WERI-Rb-1 (cell line): ENCODE results near the gene RALGAPA2.

ENCODE experiments used
- DNase-seq: peaks from one replicate; pipeline ENCODE4 v3.0.0-alpha.2; 2020
- H3K27ac ChIP-seq: fragments of 250-450 bp; sonication (Bioruptor Pico); 2 replicates; pipeline ENCODE4 v1.5.1; 2020; ENCODE audit warnings: mild to moderate bottlenecking, moderate library complexity
- H3K27me3 ChIP-seq: fragments of 250-450 bp; sonication (Bioruptor Pico); 2 replicates; pipeline ENCODE4 v1.5.1; 2021; ENCODE audit warnings: mild to moderate bottlenecking, low read depth, moderate library complexity; ENCODE audit not compliant: insufficient read depth, severe bottlenecking
- H3K36me3 ChIP-seq: fragments of 250-450 bp; sonication (Bioruptor Pico); 2 replicates; pipeline ENCODE4 v1.5.1; 2020; ENCODE audit warnings: mild to moderate bottlenecking, moderate library complexity
- H3K4me3 ChIP-seq: 2 replicates; pipeline ENCODE4 v1.5.1; 2011; ENCODE audit warnings: low read depth, mild to moderate bottlenecking, control low read depth, low read length
- H3K9me3 ChIP-seq: fragments of 250-450 bp; sonication (Bioruptor Pico); 2 replicates; pipeline ENCODE4 v1.5.1; 2021; ENCODE audit warnings: mild to moderate bottlenecking, moderate library complexity; ENCODE audit not compliant: severe bottlenecking
- CTCF ChIP-seq: IDR thresholded peaks from 2 replicates; pipeline ENCODE4 v1.5.1; 2011; ENCODE audit warnings: low read depth, mild to moderate bottlenecking, control low read depth, inconsistent platforms, low read length

Gene RALGAPA2

GRCh38 chr20:20491784-20492264 is 220.6 kb downstream of the RALGAPA2 start:
- DNase-seq: no peak
- no peak overlapping the region for H3K4me3 ChIP-seq
- TF ChIP-seq CTCF: no peak
- H3K9me3 ChIP-seq: no peaks in the 10 kb centered on the region
- H3K27ac ChIP-seq: no peak overlapping the region
- H3K27me3 ChIP-seq: no peaks in the 10 kb centered on the region
- no peaks in the 10 kb centered on the region; the same call in none of the 2 replicates for H3K36me3 ChIP-seq

DNA sequence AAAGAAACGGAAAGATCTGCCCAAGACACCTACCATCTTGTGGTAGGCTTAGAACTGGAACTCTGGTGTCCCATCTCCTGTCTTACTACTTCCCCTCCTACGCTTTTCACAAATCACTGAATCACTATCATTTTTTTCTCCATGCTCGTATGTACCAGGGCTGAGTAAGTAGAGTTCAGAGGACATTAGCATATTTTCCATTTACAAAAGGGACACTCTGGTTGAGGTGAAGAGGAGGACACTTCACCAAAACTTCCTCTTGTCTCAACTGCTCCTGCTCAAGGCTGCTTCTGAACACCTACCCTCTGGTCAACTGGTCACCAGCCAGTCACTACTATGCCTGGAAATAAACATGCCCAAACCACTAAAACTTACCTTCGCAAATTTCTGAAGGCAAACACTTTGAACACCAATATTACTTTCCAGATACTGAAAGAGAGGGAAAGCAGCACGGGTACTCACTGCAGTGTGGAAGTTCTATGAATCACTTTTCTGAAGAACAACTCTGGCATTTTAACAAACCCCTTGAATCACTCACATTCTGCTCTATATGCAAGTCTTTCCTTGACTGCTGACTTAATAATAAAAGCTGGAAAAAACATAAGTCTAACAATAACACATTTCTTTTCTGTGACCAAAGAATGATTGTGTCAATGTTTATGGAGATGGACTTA is 221.2 kb downstream of the RALGAPA2 start:
- no peak for DNase-seq
- no peaks in the 10 kb centered on the region; the same call in none of the 2 replicates for H3K36me3 ChIP-seq

GRCh38 chr20:20490673-20491072 is 221.8 kb downstream of the RALGAPA2 start:
- H3K36me3 ChIP-seq: no peaks in the 10 kb centered on the region; the same call in none of the 2 replicates
- TF ChIP-seq CTCF: no peak
- no peaks in the 10 kb centered on the region for H3K27me3 ChIP-seq
- H3K4me3 ChIP-seq: no peak overlapping the region
- H3K27ac ChIP-seq: no peak overlapping the region
- no peaks in the 10 kb centered on the region for H3K9me3 ChIP-seq
- no peak for DNase-seq

More for the DNA sequence above, 221.2 kb downstream of the RALGAPA2 start:
- Histone ChIP-seq H3K27me3 (no peaks in the 10 kb centered on the region), H3K9me3 (no peaks in the 10 kb centered on the region), H3K27ac (no peak overlapping the region), H3K4me3 (no peak overlapping the region)
- no peak for TF ChIP-seq CTCF

- no peak overlapping the region for H3K4me3 ChIP-seq
- H3K9me3 ChIP-seq: no peaks in the 10 kb centered on the region
- H3K36me3 ChIP-seq: no peaks in the 10 kb centered on the region; the same call in none of the 2 replicates
- no peak overlapping the region for H3K27ac ChIP-seq
- no peak for TF ChIP-seq CTCF
- no peak for DNase-seq
- H3K27me3 ChIP-seq: no peaks in the 10 kb centered on the region
Observed at GRCh38 chr20:20489648-20490341, 222.6 kb downstream of the RALGAPA2 start.

DNA sequence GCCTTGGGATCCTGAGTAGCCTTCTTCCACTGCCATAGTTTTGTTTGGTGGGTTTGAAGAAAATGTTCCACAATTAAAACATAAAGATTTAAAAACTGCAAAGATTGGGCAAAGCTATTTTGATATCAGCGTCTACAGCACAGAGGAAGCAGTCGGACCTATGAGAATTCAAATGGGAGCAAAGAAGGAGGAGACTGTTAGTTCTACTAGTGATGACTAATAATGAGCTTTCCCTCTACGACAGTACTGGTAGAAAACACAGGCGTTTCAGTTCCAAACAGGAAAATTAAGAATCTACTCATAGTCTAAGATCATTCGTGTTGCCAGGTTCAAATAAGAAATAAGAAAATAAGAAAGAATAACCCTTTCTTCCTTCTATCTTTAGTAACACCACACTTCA is 223.4 kb downstream of the RALGAPA2 start:
- H3K4me3 ChIP-seq: no peak overlapping the region
- no peak for TF ChIP-seq CTCF
- H3K36me3 ChIP-seq: no peaks in the 10 kb centered on the region; the same call in none of the 2 replicates
- no peak overlapping the region for H3K27ac ChIP-seq
- no peaks in the 10 kb centered on the region for H3K27me3 ChIP-seq
- no peak for DNase-seq
- no peaks in the 10 kb centered on the region for H3K9me3 ChIP-seq
